Gastroesophageal sphincter (tissue), 4 donors: Measurements from ENCODE around the gene MORN5. TPM values are rescaled to one million over a fixed set of nuclear protein-coding genes. Genes with fewer than 3 reads are reported as not detected.

ENCODE experiments used
- ATAC-seq: fragments of 150-250 bp; one replicate; pipeline ENCODE4 v1.9.1; 2016; ENCODE audit warnings: mild to moderate bottlenecking, moderate library complexity
- H3K27ac ChIP-seq, 4 donors: fragments of 200-600 bp; sonication (generic) in 3 of 4; 1 replicate in 3 of 4; 2 replicates in 1 of 4; pipeline ENCODE4 v1.5.1; 2016 to 2019
- H3K27me3 ChIP-seq: fragments of 200-600 bp; sonication (generic); one replicate; pipeline ENCODE4 v1.5.1; 2019
- H3K36me3 ChIP-seq, 2 donors: fragments of 200-600 bp; sonication (generic); one replicate each; pipeline ENCODE4 v1.5.1; 2019; ENCODE audit warnings: control low read depth in 1 of 2
- H3K4me1 ChIP-seq, 3 donors: fragments of 200-600 bp; sonication (generic); 1 replicate in 2 of 3; 2 replicates in 1 of 3; pipeline ENCODE4 v1.5.1; 2016 to 2019; ENCODE audit warnings: control low read depth in 2 of 3
- H3K4me3 ChIP-seq, 2 donors: fragments of 200-600 bp; sonication (generic); one replicate each; pipeline ENCODE4 v1.5.1; 2019; ENCODE audit warnings: mild to moderate bottlenecking in 1 of 2, moderate library complexity in 1 of 2
- H3K9me3 ChIP-seq, 3 donors: fragments of 200-600 bp; sonication (generic); one replicate each; pipeline ENCODE4 v1.5.1; 2017 to 2019; ENCODE audit warnings: control low read depth in 2 of 3
- EP300 ChIP-seq: sonication (generic); formaldehyde crosslinking; IDR thresholded peaks from one replicate; pipeline ENCODE4 v1.6.1; 2017; ENCODE audit warnings: antibody characterized with exemption, mild to moderate bottlenecking
- POLR2A ChIP-seq, 2 donors: fragments of 450-650 bp; IDR thresholded peaks; one replicate each; pipeline ENCODE4 v1.6.1; 2017; ENCODE audit warnings: antibody characterized with exemption in 2 of 2, mild to moderate bottlenecking in 2 of 2, moderate library complexity in 1 of 2
- POLR2AphosphoS5 ChIP-seq: sonication (generic); formaldehyde crosslinking; IDR thresholded peaks from one replicate; pipeline ENCODE4 v1.6.1; 2017; ENCODE audit warnings: antibody characterized with exemption
- WGBS, 2 donors: methylation state at CpG; one replicate each; pipeline ENCODE4 v1.1.5; 2018; ENCODE audit warnings: low coverage in 1 of 2; 5-methylcytosine and 5-hydroxymethylcytosine counted together
- total RNA-seq, 4 donors: library from RNA; depleted of rRNA; stranded (reverse); fragments of >200 nt; gene quantifications; one replicate each; pipeline ENCODE4 v1.1.0, GENCODE V29; 2016
- TF ChIP-seq, protein P1 (sequence below), 4 experiments: fragments of 200-600 bp in 2 of 4; fragments of 450-650 bp in 2 of 4; sonication (generic) in 1 of 4; IDR thresholded peaks; one replicate each; pipeline ENCODE4 v1.5.1; 2017 to 2019; ENCODE audit warnings: antibody characterized with exemption in 4 of 4, mild to moderate bottlenecking in 2 of 4, moderate library complexity in 2 of 4

Gene MORN5
- total RNA-seq, 4 donors from 2014 or later, result 6.2 TPM; not detected in 3

DNA sequence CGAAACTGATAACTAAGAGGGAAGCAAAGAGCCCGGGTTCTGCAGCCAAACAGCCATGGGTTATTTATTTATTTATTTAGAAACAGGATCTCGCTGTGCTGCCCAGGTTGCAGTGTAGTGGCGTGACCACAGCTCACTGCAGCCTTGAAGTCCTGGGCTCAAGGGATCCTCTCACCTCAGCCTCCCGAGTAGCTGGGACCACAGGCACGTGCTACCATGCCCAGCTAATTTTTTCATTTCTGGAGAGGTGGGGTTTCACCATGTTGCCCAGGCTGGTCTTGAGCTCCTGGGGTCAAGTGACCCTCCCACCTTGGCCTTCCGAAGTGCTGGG, 24.2 kb upstream of the MORN5 start:
- WGBS, 2 donors, result 82 to 92% methylated on average over 3 to 5 of the region's 7 CpGs

DNA sequence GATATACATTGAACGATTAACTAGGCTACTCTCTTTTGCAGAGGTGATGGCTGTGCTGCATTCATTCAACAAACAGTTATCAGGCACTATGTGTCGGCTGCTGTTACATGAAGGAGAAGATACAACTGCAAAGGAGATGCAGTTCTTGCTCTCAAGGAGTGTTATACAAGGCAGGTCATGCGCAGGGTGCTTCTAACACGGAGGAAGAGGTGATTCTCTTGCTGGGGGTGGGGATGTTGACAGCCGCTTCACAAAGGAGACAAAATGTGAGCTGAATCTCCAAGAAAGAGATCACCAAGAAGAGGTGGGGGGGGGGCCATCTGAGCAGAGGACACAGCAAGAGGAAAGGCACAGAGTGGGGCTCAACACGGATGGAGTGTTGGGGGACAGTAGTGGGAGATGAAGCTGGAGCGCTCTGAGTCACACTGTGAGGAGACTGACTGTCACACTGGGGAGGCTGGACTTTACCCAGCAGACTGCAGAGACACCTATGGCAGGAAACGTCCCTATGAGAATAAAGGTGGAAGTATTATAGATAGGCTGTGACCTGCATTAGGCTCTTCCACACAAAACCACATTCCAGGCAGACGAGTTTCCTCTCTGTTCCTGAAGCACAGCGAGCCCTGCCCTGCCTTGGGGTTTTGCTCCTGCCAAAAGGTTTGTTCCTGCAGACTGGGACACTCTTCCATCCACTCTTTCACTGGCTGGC, 21.0 kb upstream of the MORN5 start:
- Histone ChIP-seq H3K27me3 (no peaks in the 10 kb centered on the region), H3K4me3 (no peak overlapping the region), H3K36me3 (peaks cover 0 to 19% of the 10 kb centered on the region in 2 donors), H3K4me1 (peaks cover 0 to 8% (median 5%) of the 10 kb centered on the region in 3 donors), H3K9me3 (no peaks in the 10 kb centered on the region), H3K27ac (no peak overlapping the region)
- WGBS, 2 donors, result 71 to 75% methylated on average over 7 to 10 of the region's 10 CpGs
- TF ChIP-seq POLR2AphosphoS5, result no peak
- TF ChIP-seq, protein P1, sequence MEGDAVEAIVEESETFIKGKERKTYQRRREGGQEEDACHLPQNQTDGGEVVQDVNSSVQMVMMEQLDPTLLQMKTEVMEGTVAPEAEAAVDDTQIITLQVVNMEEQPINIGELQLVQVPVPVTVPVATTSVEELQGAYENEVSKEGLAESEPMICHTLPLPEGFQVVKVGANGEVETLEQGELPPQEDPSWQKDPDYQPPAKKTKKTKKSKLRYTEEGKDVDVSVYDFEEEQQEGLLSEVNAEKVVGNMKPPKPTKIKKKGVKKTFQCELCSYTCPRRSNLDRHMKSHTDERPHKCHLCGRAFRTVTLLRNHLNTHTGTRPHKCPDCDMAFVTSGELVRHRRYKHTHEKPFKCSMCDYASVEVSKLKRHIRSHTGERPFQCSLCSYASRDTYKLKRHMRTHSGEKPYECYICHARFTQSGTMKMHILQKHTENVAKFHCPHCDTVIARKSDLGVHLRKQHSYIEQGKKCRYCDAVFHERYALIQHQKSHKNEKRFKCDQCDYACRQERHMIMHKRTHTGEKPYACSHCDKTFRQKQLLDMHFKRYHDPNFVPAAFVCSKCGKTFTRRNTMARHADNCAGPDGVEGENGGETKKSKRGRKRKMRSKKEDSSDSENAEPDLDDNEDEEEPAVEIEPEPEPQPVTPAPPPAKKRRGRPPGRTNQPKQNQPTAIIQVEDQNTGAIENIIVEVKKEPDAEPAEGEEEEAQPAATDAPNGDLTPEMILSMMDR (IDR thresholded peaks at IDR 0.05), result no peak
- TF ChIP-seq EP300, result no peak
- TF ChIP-seq POLR2A (IDR thresholded peaks at IDR 0.05), result no peak
- no peak for ATAC-seq

More for the DNA sequence above, 24.2 kb upstream of the MORN5 start:
- H3K27ac ChIP-seq, result no peak overlapping the region
- no peaks in the 10 kb centered on the region for H3K36me3 ChIP-seq
- no peaks in the 10 kb centered on the region for H3K27me3 ChIP-seq
- H3K9me3 ChIP-seq, result no peaks in the 10 kb centered on the region
- ATAC-seq, result no peak
- no peak overlapping the region for H3K4me3 ChIP-seq
- peaks cover 0 to 15% (median 11%) of the 10 kb centered on the region in 3 donors for H3K4me1 ChIP-seq
- no peak for TF ChIP-seq POLR2A (IDR thresholded peaks at IDR 0.05)
- TF ChIP-seq EP300, result no peak
- TF ChIP-seq, protein P1 (IDR thresholded peaks at IDR 0.05), result no peak

DNA sequence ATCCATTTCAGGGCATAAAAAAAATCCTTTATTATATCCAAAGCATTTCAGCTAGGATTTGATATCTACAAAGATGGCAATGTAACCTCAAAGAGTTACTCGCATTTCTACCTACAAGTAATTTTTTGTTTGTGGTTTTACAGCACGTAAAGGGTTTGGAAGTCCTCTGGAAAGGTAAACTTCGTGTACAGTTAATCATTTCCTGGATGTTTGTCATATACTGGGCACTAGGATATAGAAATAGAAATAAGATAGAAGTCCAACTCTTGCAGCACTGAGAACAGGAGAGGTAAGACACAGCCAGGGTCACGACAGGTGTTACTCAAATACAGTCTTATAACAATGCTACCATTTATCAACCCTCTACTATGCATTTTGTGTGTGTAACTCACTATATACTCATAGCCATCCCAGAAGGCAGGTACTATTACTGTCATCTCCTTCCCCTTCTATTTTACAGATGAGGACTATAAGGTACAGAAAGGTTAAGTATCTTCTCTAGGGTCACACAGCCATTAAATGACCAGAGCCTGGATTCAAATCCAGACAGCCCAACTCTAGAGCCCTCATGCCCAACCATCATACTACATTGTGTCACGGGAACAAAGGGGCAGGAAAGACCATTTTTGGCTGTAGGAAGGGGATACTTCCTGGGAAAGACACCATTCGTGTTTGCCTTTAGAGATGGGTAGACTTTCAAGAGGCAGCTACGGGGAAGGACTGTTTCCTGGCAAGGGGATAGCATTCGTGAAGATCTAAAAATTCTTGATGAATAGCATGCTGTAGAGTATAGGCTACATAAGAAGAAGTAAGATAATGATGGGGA, 19.1 kb upstream of the MORN5 start:
- Histone ChIP-seq H3K4me3 (no peak overlapping the region), H3K27me3 (no peaks in the 10 kb centered on the region), H3K27ac (peak overlapping the region in 3 of 4 donors; percentile 19 to 44 (median 44)), H3K9me3 (no peaks in the 10 kb centered on the region), H3K36me3 (peaks cover 0 to 38% of the 10 kb centered on the region in 2 donors), H3K4me1 (peaks cover 0 to 8% (median 5%) of the 10 kb centered on the region in 3 donors)
- TF ChIP-seq EP300, result no peak
- TF ChIP-seq POLR2A (IDR thresholded peaks at IDR 0.05), result no peak
- TF ChIP-seq POLR2AphosphoS5, result no peak
- TF ChIP-seq, protein P1 (IDR thresholded peaks at IDR 0.05), result no peak
- ATAC-seq, result no peak
- 69 to 71% methylated on average over 5 to 8 of the region's 8 CpGs for WGBS, 2 donors

DNA sequence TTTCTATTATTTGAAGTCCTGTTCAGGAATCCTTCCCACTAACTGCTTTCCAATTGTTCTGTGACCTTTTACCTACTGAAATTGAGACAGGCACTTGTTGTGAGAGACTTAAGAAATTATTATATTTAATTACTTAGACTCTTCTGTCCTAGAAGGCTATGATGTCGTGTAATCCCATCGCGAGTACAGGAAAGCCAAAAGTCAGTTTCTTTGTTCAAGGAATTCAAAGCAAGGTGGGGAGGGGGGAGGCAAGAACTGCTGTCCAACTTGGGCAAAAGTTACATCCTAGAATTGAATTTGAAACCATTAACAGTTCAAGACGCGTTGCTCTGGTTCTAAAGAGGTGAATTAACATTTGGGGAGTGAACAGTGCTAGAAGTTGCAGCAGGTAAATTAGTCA, 18.0 kb upstream of the MORN5 start:
- TF ChIP-seq POLR2AphosphoS5 (no peak), POLR2A (IDR thresholded peaks at IDR 0.05) (no peak), EP300 (no peak)
- H3K27me3 ChIP-seq, result no peaks in the 10 kb centered on the region
- peaks cover 0 to 8% (median 5%) of the 10 kb centered on the region in 3 donors for H3K4me1 ChIP-seq
- H3K27ac ChIP-seq, result peak overlapping the region in 2 of 4 donors; percentile 19 to 60
- H3K4me3 ChIP-seq, result no peak overlapping the region
- H3K36me3 ChIP-seq, result peaks cover 0 to 49% of the 10 kb centered on the region in 2 donors
- WGBS, 2 donors, result 84 to 95% methylated on average over 3 to 5 of the region's 5 CpGs
- ATAC-seq, result no peak
- H3K9me3 ChIP-seq, result no peaks in the 10 kb centered on the region

DNA sequence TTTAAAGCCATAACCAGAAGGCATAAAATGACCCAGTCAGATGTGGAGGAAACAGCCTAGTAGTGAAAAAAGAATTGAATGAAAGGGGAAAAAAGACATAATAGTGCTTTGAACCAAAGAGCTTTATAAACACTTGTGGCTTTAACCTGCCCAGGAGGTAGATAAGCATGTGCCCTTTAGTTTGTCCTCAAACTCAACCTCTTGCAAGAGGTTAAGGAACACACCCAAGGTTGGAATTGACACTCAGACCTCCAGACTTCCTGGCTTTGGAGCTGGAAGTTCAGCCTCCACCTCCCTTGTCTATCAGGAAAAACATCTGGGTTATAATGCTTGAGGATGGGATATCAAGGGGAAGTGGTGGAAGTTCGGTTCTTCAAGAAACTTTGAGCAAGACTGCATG, 16.4 kb upstream of the MORN5 start:
- no peak overlapping the region for H3K4me3 ChIP-seq
- TF ChIP-seq POLR2AphosphoS5 (no peak), POLR2A (IDR thresholded peaks at IDR 0.05) (no peak), EP300 (no peak)
- TF ChIP-seq, protein P1 (IDR thresholded peaks at IDR 0.05), result no peak
- no peak overlapping the region for H3K27ac ChIP-seq
- WGBS, 2 donors, result 70 to 86% methylated on average over 1 of the region's 1 CpG
- H3K36me3 ChIP-seq, result peaks cover 0 to 65% of the 10 kb centered on the region in 2 donors
- no peaks in the 10 kb centered on the region for H3K9me3 ChIP-seq
- no peaks in the 10 kb centered on the region for H3K27me3 ChIP-seq
- no peak for ATAC-seq
- peaks cover 0 to 8% (median 5%) of the 10 kb centered on the region in 3 donors for H3K4me1 ChIP-seq
